SK-N-SH (cell line): ENCODE results near the gene VAPB. TPM values are rescaled to one million over a fixed set of nuclear protein-coding genes. Genes with fewer than 3 reads are reported as not detected.

ENCODE experiments used
- CTCF ChIA-PET: fragments of 300-600, 350-600 bp; formaldehyde crosslinking; extraction: SDS; loops from one replicate; lab custom pipeline; 2021; lab: Yijun Ruan, JAX
- POLR2A ChIA-PET: fragments of 350-600 bp; sonication (Branson Sonifier 250); formaldehyde crosslinking; extraction: SDS; loops from one replicate; lab custom pipeline; 2020; ENCODE audit warnings: antibody characterized with exemption, inconsistent platforms; lab: Yijun Ruan, JAX
- DNase-seq: peaks from one replicate; pipeline ENCODE4 v3.0.0; 2012
- H2AFZ ChIP-seq: fragments of 200-600 bp; sonication (generic); 2 replicates; pipeline ENCODE4 v1.8.1; 2016; ENCODE audit warnings: antibody characterized with exemption, mild to moderate bottlenecking, low read depth
- H3F3A ChIP-seq: fragments of 200-600 bp; sonication (generic); replicated peaks from 2 replicates; pipeline ENCODE3; 2016; ENCODE audit warnings: antibody characterized with exemption, mild to moderate bottlenecking; ENCODE audit not compliant: insufficient read depth
- H3K27ac ChIP-seq, 2 experiments: fragments of 200-500 bp in 1 of 2; fragments of 200-600 bp in 1 of 2; sonication (Bioruptor generic) in 1 of 2; sonication (generic), shearing (Covaris generic) in 1 of 2; 2 replicates each; pipeline versions ENCODE4 v1.5.1 to v1.6.1; 2014 to 2016; ENCODE audit warnings: low read depth in 2 of 2, inconsistent platforms in 1 of 2, low read length in 1 of 2, mild to moderate bottlenecking in 1 of 2, mixed read lengths in 1 of 2
- H3K27me3 ChIP-seq: fragments of 200-600 bp; sonication (generic), shearing (Covaris generic); 2 replicates; pipeline ENCODE4 v1.6.1; 2016; ENCODE audit warnings: mixed run types; ENCODE audit not compliant: insufficient read depth
- H3K36me3 ChIP-seq, 2 experiments: fragments of 200-500 bp in 1 of 2; fragments of 200-600 bp in 1 of 2; sonication (Bioruptor generic) in 1 of 2; sonication (generic) in 1 of 2; replicated peaks in 1 of 2; 2 replicates each; pipeline versions ENCODE3 to v1.5.1; 2014 to 2016; ENCODE audit warnings: low read length in 1 of 2, mild to moderate bottlenecking in 1 of 2; ENCODE audit not compliant: insufficient read depth in 2 of 2, control insufficient read depth in 1 of 2
- H3K4me1 ChIP-seq, 2 experiments: fragments of 200-500 bp in 1 of 2; fragments of 200-600 bp in 1 of 2; sonication (Bioruptor generic) in 1 of 2; sonication (generic), shearing (Covaris generic) in 1 of 2; 2 replicates each; pipeline versions ENCODE4 v1.5.1 to v1.6.1; 2014 to 2016; ENCODE audit warnings: low read depth in 1 of 2, low read length in 1 of 2, mixed run types in 1 of 2; ENCODE audit not compliant: insufficient read depth in 2 of 2, control insufficient read depth in 1 of 2
- H3K4me2 ChIP-seq: fragments of 200-600 bp; sonication (generic), shearing (Covaris generic); 2 replicates; pipeline ENCODE4 v1.6.1; 2017; ENCODE audit warnings: mixed run types
- H3K4me3 ChIP-seq, 2 experiments: fragments of 200-500 bp in 1 of 2; fragments of 200-600 bp in 1 of 2; sonication (Bioruptor generic) in 1 of 2; sonication (generic), shearing (Covaris generic) in 1 of 2; 2 replicates each; pipeline versions ENCODE4 v1.5.1 to v1.8.1; 2014 to 2016; ENCODE audit warnings: low read depth in 2 of 2, inconsistent platforms in 1 of 2, low read length in 1 of 2, mild to moderate bottlenecking in 1 of 2, mixed read lengths in 1 of 2, moderate library complexity in 1 of 2
- H3K79me2 ChIP-seq: fragments of 200-600 bp; sonication (generic); 2 replicates; pipeline ENCODE4 v1.8.1; 2017; ENCODE audit warnings: mild to moderate bottlenecking; ENCODE audit not compliant: insufficient read depth
- H3K9ac ChIP-seq: fragments of 200-600 bp; sonication (generic); 2 replicates; pipeline ENCODE4 v1.6.1; 2017; ENCODE audit warnings: mixed run types
- H3K9me2 ChIP-seq: fragments of 200-600 bp; sonication (generic); 2 replicates; pipeline ENCODE4 v1.6.1; 2017; ENCODE audit warnings: mixed run types
- H3K9me3 ChIP-seq: fragments of 200-600 bp; sonication (generic); 2 replicates; pipeline ENCODE4 v1.6.1; 2017; ENCODE audit warnings: mixed run types, mild to moderate bottlenecking, moderate library complexity
- H4K20me1 ChIP-seq: fragments of 200-600 bp; sonication (generic); 2 replicates; pipeline ENCODE4 v1.6.1; 2017; ENCODE audit warnings: mild to moderate bottlenecking, mixed run types; ENCODE audit not compliant: insufficient read depth
- EZH2phosphoT487 ChIP-seq: fragments of 200-600 bp; sonication (generic); IDR thresholded peaks from 2 replicates; pipeline ENCODE4 v1.6.1; 2017; ENCODE audit warnings: low read depth, mixed run types, mild to moderate bottlenecking, antibody characterized with exemption, moderate library complexity, borderline replicate concordance
- FOXJ3 ChIP-seq: sonication (generic); formaldehyde crosslinking; IDR thresholded peaks from 2 replicates; pipeline ENCODE4 v1.5.1; 2020; ENCODE audit warnings: mild to moderate bottlenecking, missing genetic modification reagents
- FOXM1 ChIP-seq: IDR thresholded peaks from 2 replicates; pipeline ENCODE4 v1.4.0; 2012; ENCODE audit warnings: low read depth, mild to moderate bottlenecking
- IRF3 ChIP-seq: fragments of 150-350 bp; IDR thresholded peaks from 2 replicates; pipeline ENCODE4 v1.6.1; 2016; ENCODE audit warnings: mild to moderate bottlenecking, low read depth, low read length
- JUND ChIP-seq: IDR thresholded peaks from 2 replicates; pipeline ENCODE4 v1.4.0; 2012
- NRF1 ChIP-seq: IDR thresholded peaks from 2 replicates; pipeline ENCODE4 v1.6.1; 2012; ENCODE audit warnings: low read depth, mild to moderate bottlenecking, low read length
- POLR2AphosphoS5 ChIP-seq: IDR thresholded peaks from 2 replicates; pipeline ENCODE4 v1.6.1; 2012; ENCODE audit warnings: low read depth, low read length
- RAD21 ChIP-seq: IDR thresholded peaks from 2 replicates; pipeline ENCODE4 v1.6.1; 2012; ENCODE audit warnings: mild to moderate bottlenecking, low read length
- SIN3A ChIP-seq: IDR thresholded peaks from 2 replicates; pipeline ENCODE4 v1.6.1; 2012; ENCODE audit warnings: low read depth, mild to moderate bottlenecking, low read length, moderate library complexity, borderline replicate concordance
- SMC3 ChIP-seq: IDR thresholded peaks from 2 replicates; pipeline ENCODE4 v1.6.1; 2012; ENCODE audit warnings: low read depth, low read length, improper control_type of control experiment
- TCF12 ChIP-seq: IDR thresholded peaks from 2 replicates; pipeline ENCODE4 v1.4.0; 2012
- TEAD4 ChIP-seq: IDR thresholded peaks from 2 replicates; pipeline ENCODE4 v1.4.0; 2012; ENCODE audit warnings: mild to moderate bottlenecking, borderline replicate concordance; ENCODE audit not compliant: insufficient read depth
- ZBTB33 ChIP-seq: IDR thresholded peaks from 2 replicates; pipeline ENCODE4 v1.4.0; 2012; ENCODE audit warnings: low read depth, borderline replicate concordance
- WGBS: methylation state at CpG from one replicate; pipeline ENCODE4 v1.1.6; 2017; ENCODE audit warnings: low lambda C conversion rate; 5-methylcytosine and 5-hydroxymethylcytosine counted together
- polyA plus RNA-seq, 3 experiments: library from polyadenylated mRNA; depleted of rRNA; stranded (reverse); fragments of >200 nt; gene quantifications; 2 replicates each; pipeline ENCODE4 v1.2.3, GENCODE V29; 2012
- TF ChIP-seq, protein P1 (sequence below): IDR thresholded peaks from 2 replicates; pipeline ENCODE4 v1.6.1; 2012; ENCODE audit warnings: mild to moderate bottlenecking, low read depth, low read length, moderate library complexity
- TF ChIP-seq, protein P2 (sequence below): IDR thresholded peaks from 2 replicates; pipeline ENCODE4; 2012

The VAPB gene
- polyA plus RNA-seq, 1 of the 3 experiments (the other 2 are of a cell fraction): 16.9 TPM

DNA sequence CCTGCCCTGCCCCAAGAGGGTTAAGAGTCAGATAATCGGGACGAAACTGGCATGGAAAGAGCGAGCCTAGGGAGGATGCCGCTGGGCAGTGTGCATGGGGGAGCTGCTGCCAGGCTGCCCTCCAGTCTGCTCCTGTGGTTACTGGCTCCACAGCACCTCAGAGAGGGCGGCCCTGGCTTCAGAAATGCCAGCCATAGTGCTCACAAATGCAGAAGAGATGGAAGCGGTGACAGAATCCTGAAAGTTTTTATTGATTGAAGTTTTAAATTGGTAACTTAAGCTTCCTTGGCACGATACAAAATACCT lies 57.9 kb downstream of the VAPB start:
- Histone ChIP-seq H3K27me3 (no peaks in the 10 kb centered on the region), H2AFZ (no peak overlapping the region), H3K4me2 (no peak overlapping the region), H3K79me2 (peaks cover 63% of the 10 kb centered on the region; the same call in 1 of the 2 replicates), H3F3A (peaks cover 10% of the 10 kb centered on the region), H3K4me3 (no peak overlapping the region), H3K36me3 (peaks cover 39 to 53% of the 10 kb centered on the region in 2 experiments), H3K27ac (no peak overlapping the region), H3K9ac (no peak overlapping the region), H3K9me2 (no peaks in the 10 kb centered on the region), H3K9me3 (no peaks in the 10 kb centered on the region), H4K20me1 (no peaks in the 10 kb centered on the region), H3K4me1 (peaks cover 4 to 46% of the 10 kb centered on the region in 2 experiments; a peak in 3 of 4 replicates)
- POLR2A ChIA-PET: no interaction called here
- 92% methylated on average over 7 of the region's 7 CpGs for WGBS
- no peak for DNase-seq
- CTCF ChIA-PET: interaction anchor here (0.7 to 4.2 kb wide), 16 partner anchors 9 to 392 kb away, joined by 3 to 29 read pairs (median 4); partner anchors contain the start of gene STX16
- TF ChIP-seq, protein P1, sequence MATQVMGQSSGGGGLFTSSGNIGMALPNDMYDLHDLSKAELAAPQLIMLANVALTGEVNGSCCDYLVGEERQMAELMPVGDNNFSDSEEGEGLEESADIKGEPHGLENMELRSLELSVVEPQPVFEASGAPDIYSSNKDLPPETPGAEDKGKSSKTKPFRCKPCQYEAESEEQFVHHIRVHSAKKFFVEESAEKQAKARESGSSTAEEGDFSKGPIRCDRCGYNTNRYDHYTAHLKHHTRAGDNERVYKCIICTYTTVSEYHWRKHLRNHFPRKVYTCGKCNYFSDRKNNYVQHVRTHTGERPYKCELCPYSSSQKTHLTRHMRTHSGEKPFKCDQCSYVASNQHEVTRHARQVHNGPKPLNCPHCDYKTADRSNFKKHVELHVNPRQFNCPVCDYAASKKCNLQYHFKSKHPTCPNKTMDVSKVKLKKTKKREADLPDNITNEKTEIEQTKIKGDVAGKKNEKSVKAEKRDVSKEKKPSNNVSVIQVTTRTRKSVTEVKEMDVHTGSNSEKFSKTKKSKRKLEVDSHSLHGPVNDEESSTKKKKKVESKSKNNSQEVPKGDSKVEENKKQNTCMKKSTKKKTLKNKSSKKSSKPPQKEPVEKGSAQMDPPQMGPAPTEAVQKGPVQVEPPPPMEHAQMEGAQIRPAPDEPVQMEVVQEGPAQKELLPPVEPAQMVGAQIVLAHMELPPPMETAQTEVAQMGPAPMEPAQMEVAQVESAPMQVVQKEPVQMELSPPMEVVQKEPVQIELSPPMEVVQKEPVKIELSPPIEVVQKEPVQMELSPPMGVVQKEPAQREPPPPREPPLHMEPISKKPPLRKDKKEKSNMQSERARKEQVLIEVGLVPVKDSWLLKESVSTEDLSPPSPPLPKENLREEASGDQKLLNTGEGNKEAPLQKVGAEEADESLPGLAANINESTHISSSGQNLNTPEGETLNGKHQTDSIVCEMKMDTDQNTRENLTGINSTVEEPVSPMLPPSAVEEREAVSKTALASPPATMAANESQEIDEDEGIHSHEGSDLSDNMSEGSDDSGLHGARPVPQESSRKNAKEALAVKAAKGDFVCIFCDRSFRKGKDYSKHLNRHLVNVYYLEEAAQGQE: no peak
- no peak for TF ChIP-seq TEAD4
- TF ChIP-seq IRF3: no peak
- TF ChIP-seq TCF12: no peak
- TF ChIP-seq RAD21: no peak
- no peak for TF ChIP-seq POLR2AphosphoS5
- no peak for TF ChIP-seq SIN3A
- no peak for TF ChIP-seq JUND
- TF ChIP-seq, protein P2, sequence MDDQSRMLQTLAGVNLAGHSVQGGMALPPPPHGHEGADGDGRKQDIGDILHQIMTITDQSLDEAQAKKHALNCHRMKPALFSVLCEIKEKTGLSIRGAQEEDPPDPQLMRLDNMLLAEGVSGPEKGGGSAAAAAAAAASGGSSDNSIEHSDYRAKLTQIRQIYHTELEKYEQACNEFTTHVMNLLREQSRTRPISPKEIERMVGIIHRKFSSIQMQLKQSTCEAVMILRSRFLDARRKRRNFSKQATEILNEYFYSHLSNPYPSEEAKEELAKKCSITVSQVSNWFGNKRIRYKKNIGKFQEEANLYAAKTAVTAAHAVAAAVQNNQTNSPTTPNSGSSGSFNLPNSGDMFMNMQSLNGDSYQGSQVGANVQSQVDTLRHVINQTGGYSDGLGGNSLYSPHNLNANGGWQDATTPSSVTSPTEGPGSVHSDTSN: no peak
- TF ChIP-seq EZH2phosphoT487: no peak
- no peak for TF ChIP-seq SMC3
- no peak for TF ChIP-seq FOXJ3 (CRISPR knock-in tag)
- no peak for TF ChIP-seq NRF1
- TF ChIP-seq ZBTB33: no peak
- no peak for TF ChIP-seq FOXM1
